A204.1 (cell line): ENCODE data around the gene SLC29A2.

Experiments used
- FAIRE-seq: peaks from 2 replicates; lab custom pipeline; 2012; peaks lifted over from hg19 to GRCh38; lab: Jason Lieb, UNC

The SLC29A2 gene

GRCh38 chr11:66347425-66348276, 23.9 kb downstream of the SLC29A2 start, which contains the start of gene B4GAT1:
TSS of gene B4GAT1 (minus strand) at chr11:66347629. CDS start at chr11:66347545, 84 bp downstream.
- no peak for FAIRE-seq

- no peak for FAIRE-seq
Observed at GRCh38 chr11:66346476-66347424, 24.8 kb downstream of the SLC29A2 start.

- no peak for FAIRE-seq
Observed at GRCh38 chr11:66345316-66345649, 26.3 kb downstream of the SLC29A2 start.

GRCh38 chr11:66344550-66345315, 26.8 kb downstream of the SLC29A2 start, which contains the start of gene BRMS1:
TSS of gene BRMS1 (minus strand) at chr11:66345104. CDS start at chr11:66342234, 2,870 bp downstream.
- no peak for FAIRE-seq

- FAIRE-seq = no peak
Observed at GRCh38 chr11:66343176-66343575, 28.4 kb downstream of the SLC29A2 start.

GRCh38 chr11:66341502-66342126, 29.9 kb downstream of the SLC29A2 start:
- no peak for FAIRE-seq

GRCh38 chr11:66340596-66341501, 30.7 kb downstream of the SLC29A2 start:
- FAIRE-seq = no peak

- no peak for FAIRE-seq
Observed at GRCh38 chr11:66339686-66340483, 31.7 kb downstream of the SLC29A2 start.

GRCh38 chr11:66339162-66339675, 32.3 kb downstream of the SLC29A2 start:
- no peak for FAIRE-seq

GRCh38 chr11:66338276-66339161, 33.0 kb downstream of the SLC29A2 start:
- no peak for FAIRE-seq

GRCh38 chr11:66337103-66337899, 34.3 kb downstream of the SLC29A2 start:
- no peak for FAIRE-seq

- peak; percentile 92 for FAIRE-seq
Observed at GRCh38 chr11:66336234-66337102, 35.1 kb downstream of the SLC29A2 start, which contains the start of gene RIN1. TSS of gene RIN1 (minus strand) at chr11:66336434. CDS start at chr11:66336402, 32 bp downstream.

GRCh38 chr11:66335531-66336233, 35.9 kb downstream of the SLC29A2 start:
- no peak for FAIRE-seq

- no peak for FAIRE-seq
Observed at GRCh38 chr11:66334605-66335442, 36.7 kb downstream of the SLC29A2 start.
